ENCODE data around the gene ABCD2. TPM values are rescaled to one million over a fixed set of nuclear protein-coding genes. Genes with fewer than 3 reads are reported as not detected.
"Not testable (repeated sequence)": the region's sequence is repeated elsewhere in the genome, so short reads cannot be mapped to it uniquely, and the experiment has no call there.

Gene ABCD2
- total RNA-seq, 1 donor = under 0.01 TPM

GRCh38 chr12:39533951-39534350 lies 85.7 kb downstream of the ABCD2 start:
- no peak for TF ChIP-seq CTCF (IDR thresholded peaks at IDR 0.05; ENCODE audit: insufficient read depth, low read length)
- no peak overlapping the region for H3K4me3 ChIP-seq (ENCODE audit: low read depth, low read length)
- DNase-seq (ENCODE audit: low read depth) = no peak

GRCh38 chr12:39532448-39532847 lies 87.2 kb downstream of the ABCD2 start:
- TF ChIP-seq CTCF (IDR thresholded peaks at IDR 0.05; ENCODE audit: insufficient read depth, low read length) = no peak
- DNase-seq (ENCODE audit: low read depth) = no peak
- no peak overlapping the region for H3K4me3 ChIP-seq (ENCODE audit: low read depth, low read length)

- no peak for DNase-seq (ENCODE audit: low read depth)
- no peak for TF ChIP-seq CTCF (IDR thresholded peaks at IDR 0.05; ENCODE audit: insufficient read depth, low read length)
- no peak overlapping the region for H3K4me3 ChIP-seq (ENCODE audit: low read depth, low read length)
These were observed 92.6 kb downstream of the ABCD2 start for GRCh38 chr12:39526974-39527373.

- not testable (repeated sequence) for H3K4me3 ChIP-seq (ENCODE audit: low read depth, low read length); DNase-seq (ENCODE audit: low read depth)
These were observed 97.4 kb downstream of the ABCD2 start for GRCh38 chr12:39522167-39522566.

GRCh38 chr12:39510001-39510400 lies 109.6 kb downstream of the ABCD2 start:
- no peak overlapping the region for H3K4me3 ChIP-seq (ENCODE audit: low read depth, low read length)
- TF ChIP-seq CTCF (IDR thresholded peaks at IDR 0.05; ENCODE audit: insufficient read depth, low read length) = no peak
- no peak for DNase-seq (ENCODE audit: low read depth)

GRCh38 chr12:39505554-39505953 lies 114.0 kb downstream of the ABCD2 start:
- no peak for DNase-seq (ENCODE audit: low read depth)
- TF ChIP-seq CTCF (IDR thresholded peaks at IDR 0.05; ENCODE audit: insufficient read depth, low read length) = no peak
- no peak overlapping the region for H3K4me3 ChIP-seq (ENCODE audit: low read depth, low read length)

GRCh38 chr12:39505023-39505422 lies 114.6 kb downstream of the ABCD2 start:
- no peak for TF ChIP-seq CTCF (IDR thresholded peaks at IDR 0.05; ENCODE audit: insufficient read depth, low read length)
- DNase-seq (ENCODE audit: low read depth) = no peak
- no peak overlapping the region for H3K4me3 ChIP-seq (ENCODE audit: low read depth, low read length)
